ENCODE results near the gene RNF186. TPM values are rescaled to one million over a fixed set of nuclear protein-coding genes. Genes with fewer than 3 reads are reported as not detected.
A peak's percentile ranks its signal among the peaks of the same experiment; 100 is the strongest.

The RNF186 gene
- total RNA-seq, 1 experiment from 2014 or later: not detected

DNA sequence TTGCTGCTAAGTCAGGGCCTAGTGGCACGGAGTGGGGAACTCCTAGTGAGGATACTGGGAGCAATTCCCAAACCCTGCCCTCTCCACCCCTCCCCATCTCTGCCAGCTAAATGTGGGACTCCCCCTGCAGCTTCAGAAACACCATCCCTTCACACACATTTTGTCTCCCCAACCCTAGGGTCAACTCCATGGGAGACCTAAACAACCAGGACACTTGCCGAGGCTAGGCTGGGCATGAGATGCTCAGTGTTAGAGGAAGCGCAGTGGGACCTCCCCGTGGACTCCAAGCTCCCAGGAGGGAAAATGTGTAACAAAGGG is 1.5 kb downstream of the RNF186 start:
- TF ChIP-seq, protein P1, sequence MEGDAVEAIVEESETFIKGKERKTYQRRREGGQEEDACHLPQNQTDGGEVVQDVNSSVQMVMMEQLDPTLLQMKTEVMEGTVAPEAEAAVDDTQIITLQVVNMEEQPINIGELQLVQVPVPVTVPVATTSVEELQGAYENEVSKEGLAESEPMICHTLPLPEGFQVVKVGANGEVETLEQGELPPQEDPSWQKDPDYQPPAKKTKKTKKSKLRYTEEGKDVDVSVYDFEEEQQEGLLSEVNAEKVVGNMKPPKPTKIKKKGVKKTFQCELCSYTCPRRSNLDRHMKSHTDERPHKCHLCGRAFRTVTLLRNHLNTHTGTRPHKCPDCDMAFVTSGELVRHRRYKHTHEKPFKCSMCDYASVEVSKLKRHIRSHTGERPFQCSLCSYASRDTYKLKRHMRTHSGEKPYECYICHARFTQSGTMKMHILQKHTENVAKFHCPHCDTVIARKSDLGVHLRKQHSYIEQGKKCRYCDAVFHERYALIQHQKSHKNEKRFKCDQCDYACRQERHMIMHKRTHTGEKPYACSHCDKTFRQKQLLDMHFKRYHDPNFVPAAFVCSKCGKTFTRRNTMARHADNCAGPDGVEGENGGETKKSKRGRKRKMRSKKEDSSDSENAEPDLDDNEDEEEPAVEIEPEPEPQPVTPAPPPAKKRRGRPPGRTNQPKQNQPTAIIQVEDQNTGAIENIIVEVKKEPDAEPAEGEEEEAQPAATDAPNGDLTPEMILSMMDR (IDR thresholded peaks at IDR 0.05; ENCODE audit: unreplicated experiment): no peak
- intact Hi-C loops (cut with micrococcal nuclease; ENCODE audit: unreplicated experiment): no loop called here
- no peak overlapping the region for H3K27ac Mint-ChIP-seq (ENCODE audit: unreplicated experiment)

GRCh38 chr1:19812875-19813642 is 2.0 kb downstream of the RNF186 start:
- Mint-ChIP-seq H3K4me3 (ENCODE audit: low read depth, unreplicated experiment) (no peak overlapping the region), H3K4me1 (ENCODE audit: low read depth, unreplicated experiment) (peaks cover 28% of the 10 kb centered on the region), H3K36me3 (ENCODE audit: insufficient read depth, unreplicated experiment) (peaks cover 15% of the 10 kb centered on the region), H3K9me3 (ENCODE audit: low read depth, unreplicated experiment) (no peaks in the 10 kb centered on the region), H3K27ac (ENCODE audit: unreplicated experiment) (no peak overlapping the region), H3K27me3 (ENCODE audit: unreplicated experiment) (no peaks in the 10 kb centered on the region)
- intact Hi-C loops (cut with micrococcal nuclease; ENCODE audit: unreplicated experiment): no loop called here
- no peak for DNase-seq
- TF ChIP-seq, protein P1 (IDR thresholded peaks at IDR 0.05; ENCODE audit: unreplicated experiment): no peak
- BruUV-seq (replicated peaks): no TSS peak
- CTCF ChIA-PET: no interaction called here

More for the DNA sequence above, 1.5 kb downstream of the RNF186 start:
- no peak for DNase-seq
- BruUV-seq (replicated peaks): no TSS peak
- Mint-ChIP-seq H3K4me3 (ENCODE audit: low read depth, unreplicated experiment) (no peak overlapping the region), H3K36me3 (ENCODE audit: insufficient read depth, unreplicated experiment) (peaks cover 15% of the 10 kb centered on the region), H3K9me3 (ENCODE audit: low read depth, unreplicated experiment) (no peaks in the 10 kb centered on the region), H3K4me1 (ENCODE audit: low read depth, unreplicated experiment) (peaks cover 28% of the 10 kb centered on the region), H3K27me3 (ENCODE audit: unreplicated experiment) (no peaks in the 10 kb centered on the region)
- CTCF ChIA-PET: no interaction called here

DNA sequence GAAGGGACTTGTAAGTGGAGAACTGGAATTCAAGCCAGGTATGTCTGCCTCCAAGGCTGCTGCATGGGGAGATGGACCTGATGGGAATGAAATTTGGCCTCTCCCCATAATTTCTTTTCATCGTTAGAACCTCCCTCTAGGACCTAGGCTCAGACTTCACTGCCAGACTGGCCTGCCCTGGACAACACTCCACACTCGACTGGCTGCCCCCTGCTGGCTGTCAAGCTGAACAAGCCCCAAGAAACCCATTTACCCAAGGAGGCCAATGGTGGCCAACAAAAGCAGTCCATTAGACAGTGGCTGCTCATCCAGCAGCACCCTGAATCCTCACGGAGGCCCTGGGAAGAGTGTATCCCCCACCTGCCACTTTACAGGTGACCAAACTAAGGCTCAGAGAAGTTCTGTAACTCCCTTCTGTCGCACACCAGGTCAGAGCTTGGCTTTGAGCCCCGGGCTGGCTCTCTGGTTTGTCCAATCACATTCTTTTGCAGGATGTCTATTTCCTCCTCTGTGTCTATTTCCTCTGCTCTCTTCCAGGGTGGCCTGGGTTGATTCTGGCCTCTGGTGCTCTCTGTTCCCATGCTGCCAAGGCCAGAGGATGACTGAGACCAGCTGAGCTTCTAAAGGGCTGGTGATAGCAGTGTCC is 3.8 kb downstream of the RNF186 start:
- Mint-ChIP-seq H3K4me1 (ENCODE audit: low read depth, unreplicated experiment) (peaks cover 21% of the 10 kb centered on the region), H3K4me3 (ENCODE audit: low read depth, unreplicated experiment) (no peak overlapping the region), H3K9me3 (ENCODE audit: low read depth, unreplicated experiment) (no peaks in the 10 kb centered on the region), H3K27me3 (ENCODE audit: unreplicated experiment) (no peaks in the 10 kb centered on the region), H3K27ac (ENCODE audit: unreplicated experiment) (no peak overlapping the region), H3K36me3 (ENCODE audit: insufficient read depth, unreplicated experiment) (peaks cover 15% of the 10 kb centered on the region)
- CTCF ChIA-PET: no interaction called here
- BruUV-seq (replicated peaks): no TSS peak
- DNase-seq: peak; percentile 49
- TF ChIP-seq, protein P1 (IDR thresholded peaks at IDR 0.05; ENCODE audit: unreplicated experiment): no peak
- intact Hi-C loops (cut with micrococcal nuclease; ENCODE audit: unreplicated experiment): no loop called here

GRCh38 chr1:19809044-19809750 is 5.9 kb downstream of the RNF186 start:
- TF ChIP-seq, protein P1 (IDR thresholded peaks at IDR 0.05; ENCODE audit: unreplicated experiment): no peak
- Mint-ChIP-seq H3K36me3 (ENCODE audit: insufficient read depth, unreplicated experiment) (no peaks in the 10 kb centered on the region), H3K9me3 (ENCODE audit: low read depth, unreplicated experiment) (no peaks in the 10 kb centered on the region), H3K27me3 (ENCODE audit: unreplicated experiment) (no peaks in the 10 kb centered on the region), H3K4me1 (ENCODE audit: low read depth, unreplicated experiment) (peaks cover 3% of the 10 kb centered on the region), H3K27ac (ENCODE audit: unreplicated experiment) (no peak overlapping the region), H3K4me3 (ENCODE audit: low read depth, unreplicated experiment) (no peak overlapping the region)
- DNase-seq: no peak
- no TSS peak for BruUV-seq (replicated peaks)
- CTCF ChIA-PET: no interaction called here
- intact Hi-C loops (cut with micrococcal nuclease; ENCODE audit: unreplicated experiment): no loop called here
